Mononuclear cell (primary cell): ENCODE measurements around the gene VKORC1. TPM values are rescaled to one million over a fixed set of nuclear protein-coding genes. Genes with fewer than 3 reads are reported as not detected.

Source experiments
- H3K27me3 ChIP-seq: 2 replicates; pipeline ENCODE4 v1.6.0; 2011; ENCODE audit warnings: low read length, control low read depth; ENCODE audit not compliant: insufficient read depth
- H3K4me1 ChIP-seq: 2 replicates; pipeline ENCODE4 v1.5.1; 2011; ENCODE audit warnings: mild to moderate bottlenecking, low read length, control low read depth; ENCODE audit not compliant: insufficient read depth
- H3K4me3 ChIP-seq: 2 replicates; pipeline ENCODE4 v1.5.1; 2011; ENCODE audit warnings: mild to moderate bottlenecking, low read length, moderate library complexity
- H3K9me3 ChIP-seq: 2 replicates; pipeline ENCODE4 v1.5.1; 2011; ENCODE audit warnings: low read depth, mild to moderate bottlenecking, control low read depth, low read length
- total RNA-seq: library from RNA; depleted of rRNA; stranded (reverse); fragments of >200 nt; gene quantifications from one replicate; pipeline ENCODE4 v1.2.3, GENCODE V29; 2012

The VKORC1 gene
- total RNA-seq, 1 donor: 27.1 TPM

GRCh38 chr16:31099860-31100638 lies 5.5 kb upstream of the VKORC1 start:
- Histone ChIP-seq H3K27me3 (no peaks in the 10 kb centered on the region), H3K4me1 (peaks cover 9% of the 10 kb centered on the region), H3K9me3 (no peaks in the 10 kb centered on the region), H3K4me3 (no peak overlapping the region)

- no peaks in the 10 kb centered on the region for H3K9me3 ChIP-seq
- peaks cover 24% of the 10 kb centered on the region for H3K4me1 ChIP-seq
These were observed 541 bp downstream of the VKORC1 start for GRCh38 chr16:31094088-31094423.

GRCh38 chr16:31093132-31093703 lies 1.4 kb downstream of the VKORC1 start:
- Histone ChIP-seq H3K9me3 (no peaks in the 10 kb centered on the region), H3K4me3 (no peak overlapping the region), H3K27me3 (no peaks in the 10 kb centered on the region), H3K4me1 (peaks cover 24% of the 10 kb centered on the region)

More at GRCh38 chr16:31094088-31094423, 541 bp downstream of the VKORC1 start:
- H3K4me3 ChIP-seq: peak overlapping the region; percentile 80
- no peaks in the 10 kb centered on the region for H3K27me3 ChIP-seq

- Histone ChIP-seq H3K4me1 (peaks cover 24% of the 10 kb centered on the region), H3K4me3 (no peak overlapping the region), H3K9me3 (no peaks in the 10 kb centered on the region), H3K27me3 (no peaks in the 10 kb centered on the region)
These were observed 2.3 kb downstream of the VKORC1 start for GRCh38 chr16:31092330-31092729.

GRCh38 chr16:31090540-31090939 lies 4.1 kb downstream of the VKORC1 start:
- Histone ChIP-seq H3K4me1 (peaks cover 20% of the 10 kb centered on the region), H3K9me3 (no peaks in the 10 kb centered on the region), H3K4me3 (no peak overlapping the region), H3K27me3 (no peaks in the 10 kb centered on the region)

- Histone ChIP-seq H3K9me3 (no peaks in the 10 kb centered on the region), H3K4me1 (peaks cover 11% of the 10 kb centered on the region), H3K4me3 (no peak overlapping the region), H3K27me3 (no peaks in the 10 kb centered on the region)
These were observed 5.4 kb downstream of the VKORC1 start for GRCh38 chr16:31089199-31089598.

- Histone ChIP-seq H3K9me3 (no peaks in the 10 kb centered on the region), H3K27me3 (no peaks in the 10 kb centered on the region), H3K4me3 (no peak within 1 kb of the TSS), H3K4me1 (peaks cover 5% of the 10 kb centered on the region)
These were observed 6.0 kb downstream of the VKORC1 start, which contains the start of gene PRSS53 for GRCh38 chr16:31088459-31089183. TSS of gene PRSS53 (minus strand) at chr16:31088943. CDS start at chr16:31088809, 134 bp downstream.

- H3K4me3 ChIP-seq: no peak overlapping the region
- H3K4me1 ChIP-seq: no peaks in the 10 kb centered on the region
- H3K9me3 ChIP-seq: no peaks in the 10 kb centered on the region
- H3K27me3 ChIP-seq: no peaks in the 10 kb centered on the region
These were observed 6.6 kb downstream of the VKORC1 start for GRCh38 chr16:31087971-31088370.

- no peaks in the 10 kb centered on the region for H3K4me1 ChIP-seq
- H3K4me3 ChIP-seq: no peak overlapping the region
- H3K27me3 ChIP-seq: no peaks in the 10 kb centered on the region
- no peaks in the 10 kb centered on the region for H3K9me3 ChIP-seq
These were observed 7.1 kb downstream of the VKORC1 start for GRCh38 chr16:31087481-31087880.

- Histone ChIP-seq H3K4me3 (no peak overlapping the region), H3K27me3 (no peaks in the 10 kb centered on the region), H3K4me1 (no peaks in the 10 kb centered on the region), H3K9me3 (no peaks in the 10 kb centered on the region)
These were observed 8.0 kb downstream of the VKORC1 start for GRCh38 chr16:31086629-31086906.

- Histone ChIP-seq H3K27me3 (no peaks in the 10 kb centered on the region), H3K9me3 (no peaks in the 10 kb centered on the region), H3K4me3 (no peak overlapping the region), H3K4me1 (no peaks in the 10 kb centered on the region)
These were observed 8.5 kb downstream of the VKORC1 start for GRCh38 chr16:31085873-31086628.

GRCh38 chr16:31085411-31085810 lies 9.2 kb downstream of the VKORC1 start:
- Histone ChIP-seq H3K9me3 (no peaks in the 10 kb centered on the region), H3K4me3 (no peak overlapping the region), H3K27me3 (no peaks in the 10 kb centered on the region), H3K4me1 (no peaks in the 10 kb centered on the region)

GRCh38 chr16:31084584-31085302 lies 9.9 kb downstream of the VKORC1 start:
- no peaks in the 10 kb centered on the region for H3K4me1 ChIP-seq
- H3K4me3 ChIP-seq: no peak overlapping the region
- H3K27me3 ChIP-seq: no peaks in the 10 kb centered on the region
- no peaks in the 10 kb centered on the region for H3K9me3 ChIP-seq

GRCh38 chr16:31083981-31084380 lies 10.6 kb downstream of the VKORC1 start:
- Histone ChIP-seq H3K4me1 (peaks cover 4% of the 10 kb centered on the region), H3K27me3 (no peaks in the 10 kb centered on the region), H3K9me3 (no peaks in the 10 kb centered on the region), H3K4me3 (no peak overlapping the region)
